NCI-H345 treated with DMSO at 0.1 percent for 48 hours (cell line): ENCODE results near the gene MS4A12.
"Not testable (repeated sequence)": the region's sequence is repeated elsewhere in the genome, so short reads cannot be mapped to it uniquely, and the experiment has no call there.

Experiments used
- DNase-seq: peaks from one replicate; lab custom pipeline; 2025; ENCODE audit not compliant: unreplicated experiment; lab: John Stamatoyannopoulos, UW

The MS4A12 gene

DNA sequence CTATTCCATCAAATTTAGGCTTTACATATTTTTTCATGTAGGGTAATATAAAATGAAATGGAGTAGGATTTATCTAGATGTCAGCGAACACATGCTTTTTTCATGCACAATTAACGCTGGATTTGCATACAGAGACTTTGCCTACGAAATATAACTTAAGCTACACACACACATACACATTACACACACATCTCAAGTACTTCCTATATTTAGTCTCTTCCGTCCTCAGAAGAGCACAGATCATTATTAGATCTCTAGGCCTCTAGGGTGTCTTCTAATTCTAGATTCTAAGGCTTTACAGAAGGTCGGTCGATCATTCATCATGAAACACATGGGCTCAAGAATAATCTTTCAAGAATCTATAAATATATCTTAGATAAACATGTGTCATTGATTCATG is 18.8 kb downstream of the MS4A12 start:
- no peak for DNase-seq

GRCh38 chr11:60512651-60513225 is 20.2 kb downstream of the MS4A12 start:
- no peak for DNase-seq

GRCh38 chr11:60513496-60514460 is 21.2 kb downstream of the MS4A12 start:
- no peak for DNase-seq

- no peak for DNase-seq
Observed at GRCh38 chr11:60515144-60515855, 22.7 kb downstream of the MS4A12 start, which contains the start of gene MS4A13. Gene MS4A13, plus strand, starts transcription at chr11:60515392. Its CDS starts 2,692 bp downstream, at chr11:60518084.

DNA sequence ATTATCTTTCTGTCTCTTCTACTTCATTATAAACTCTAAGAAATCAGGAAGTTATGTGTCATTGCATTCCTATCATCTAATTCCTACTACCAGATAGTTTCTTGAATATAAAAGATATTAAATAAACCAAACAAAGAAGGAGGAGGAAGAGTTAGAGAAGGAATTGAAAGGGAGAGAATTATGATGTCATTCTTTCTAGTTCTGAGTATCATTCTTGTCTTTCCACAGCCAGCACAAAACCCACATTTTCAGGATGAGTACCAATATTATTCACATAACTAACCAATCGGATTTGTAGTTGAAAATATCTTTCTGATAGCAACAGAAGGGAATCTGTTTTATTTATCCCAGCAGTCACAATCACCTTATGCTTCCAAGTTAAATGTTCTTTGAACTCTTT is 35.9 kb downstream of the MS4A12 start:
- DNase-seq: no peak

GRCh38 chr11:60528934-60529333 is 36.4 kb downstream of the MS4A12 start:
- DNase-seq: no peak

DNA sequence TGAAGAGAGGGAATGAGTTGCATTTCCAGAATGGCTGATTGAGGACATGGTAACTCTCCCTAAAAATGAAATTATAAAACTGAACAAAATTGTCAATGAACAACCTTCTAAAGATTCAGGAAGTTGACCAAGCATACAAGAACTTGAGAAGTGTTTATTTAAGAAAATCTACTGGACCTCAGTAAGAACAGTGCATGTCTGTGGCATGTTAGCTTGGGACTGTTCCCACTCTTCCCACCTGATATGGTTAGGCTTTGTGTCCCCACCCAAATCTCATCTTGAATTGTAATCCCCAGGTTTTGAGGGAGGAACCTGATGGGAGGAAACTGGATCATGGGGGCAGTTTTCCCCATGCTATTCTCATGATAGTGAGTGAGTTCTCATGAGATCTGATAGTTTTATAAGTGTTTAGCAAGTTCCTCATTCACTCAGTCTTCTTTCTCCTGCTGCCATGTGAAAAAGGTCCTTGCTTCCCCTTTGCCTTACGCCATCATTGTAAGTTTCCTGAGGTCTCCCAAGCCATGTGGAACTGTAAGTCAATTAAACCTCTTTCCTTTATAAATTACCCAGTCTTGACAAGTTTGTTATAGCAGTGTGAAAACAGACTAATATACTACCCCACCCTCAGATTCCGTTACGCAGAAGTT is 38.0 kb downstream of the MS4A12 start:
- no peak for DNase-seq

- not testable (repeated sequence) for DNase-seq
Observed at GRCh38 chr11:60532383-60532782, 39.8 kb downstream of the MS4A12 start.

DNA sequence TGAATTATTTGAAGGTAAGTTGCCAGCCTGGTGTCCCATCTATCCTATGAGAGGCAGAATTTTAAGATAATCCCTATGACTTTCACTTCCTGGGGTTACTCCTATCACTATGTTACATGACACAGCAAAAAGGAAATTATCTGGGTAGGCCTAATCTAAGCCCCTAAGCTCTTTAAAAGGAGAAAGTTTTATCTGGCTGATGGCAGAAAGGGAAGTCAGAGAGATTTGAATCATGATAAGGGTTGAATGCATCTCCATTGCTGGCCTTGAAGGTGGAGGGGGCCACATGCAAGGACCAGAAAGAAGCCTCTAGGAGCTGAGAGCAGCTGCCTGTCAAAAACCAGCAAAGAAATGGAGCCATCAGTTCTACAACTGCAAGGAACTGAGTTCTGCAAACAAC is 46.0 kb downstream of the MS4A12 start:
- DNase-seq: not testable (repeated sequence)

- DNase-seq: no peak
Observed at GRCh38 chr11:60544077-60544476, 51.5 kb downstream of the MS4A12 start.
